Measurements from ENCODE around the gene FAM170B.

DNA sequence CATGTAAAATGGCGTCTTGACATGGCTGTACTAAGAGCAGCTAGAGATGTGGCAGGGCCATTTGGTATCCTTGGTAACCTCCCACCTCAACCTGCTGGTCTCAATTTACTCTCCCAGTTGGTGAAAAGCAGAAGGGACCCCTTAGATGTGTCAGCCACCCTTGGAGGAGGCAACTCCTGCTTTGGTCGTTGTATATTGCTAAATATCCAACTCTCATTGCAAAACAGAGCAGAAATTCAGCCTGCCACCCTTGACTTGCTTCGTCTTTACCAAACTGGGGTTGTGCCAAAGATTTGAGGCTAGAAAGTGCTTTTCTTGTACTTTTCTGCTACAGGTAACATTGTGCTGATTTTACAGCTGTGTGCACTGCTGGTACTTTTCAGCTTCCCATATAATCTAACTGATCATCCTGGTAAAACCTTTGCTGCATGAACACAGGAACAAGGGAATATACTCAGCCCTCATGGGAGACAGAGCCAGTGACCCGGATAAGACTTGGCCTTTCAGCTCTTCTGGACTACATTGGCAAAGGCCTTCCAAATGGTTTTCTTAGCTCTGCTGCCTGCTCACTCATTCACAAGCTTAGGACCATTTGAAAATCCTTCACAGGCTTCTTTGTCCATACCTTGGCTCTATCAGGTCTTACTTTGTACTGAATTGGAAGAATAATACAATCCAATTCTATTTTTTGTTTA lies 16.3 kb downstream of the FAM170B start:
- TF ChIP-seq POLR2AphosphoS5 (IDR thresholded peaks at IDR 0.05; ENCODE audit: insufficient read depth in 1 of 2, low read depth in 1 of 2) (no peak), POLR2A (IDR thresholded peaks at IDR 0.05) (no peak), CTCF (IDR thresholded peaks at IDR 0.05) (no peak)

All from vagina (tissue), 2 donors.